NT2/D1 (cell line): ENCODE results near the gene ATP11C.

Source experiments
- SUZ12 ChIP-seq: IDR thresholded peaks from 2 replicates; pipeline ENCODE4 v1.6.1; 2011; ENCODE audit not compliant: insufficient read length, insufficient read depth; ENCODE audit errors: extremely low read depth
- YY1 ChIP-seq: IDR thresholded peaks from 2 replicates; pipeline ENCODE4 v1.6.1; 2011; ENCODE audit not compliant: insufficient read length, insufficient read depth
- ZNF274 ChIP-seq: IDR thresholded peaks from 2 replicates; pipeline ENCODE4 v1.6.1; 2011; ENCODE audit warnings: mild to moderate bottlenecking, low read depth, low read length

- TF ChIP-seq ZNF274 = no peak
- no peak for TF ChIP-seq SUZ12
- no peak for TF ChIP-seq YY1
Observed at GRCh38 chrX:139967300-139967699, 34.4 kb upstream of the ATP11C start.
